Right lobe of liver (tissue), 6 donors: Measurements from ENCODE around the gene TIMP4. TPM values are rescaled to one million over a fixed set of nuclear protein-coding genes. Genes with fewer than 3 reads are reported as not detected.

Experiments
- ATAC-seq, 4 donors: fragments of 200-7000 bp; cut with Tn5 transposase; one replicate each; pipeline ENCODE4 v1.9.1; 2020; ENCODE audit warnings: mild to moderate bottlenecking in 4 of 4, moderate library complexity in 4 of 4
- DNase-seq, 3 donors: peaks; one replicate each; pipeline ENCODE4 v3.0.0-alpha.2; 2020
- H3K27ac ChIP-seq, 3 donors: fragments of 200-600 bp; one replicate each; pipeline ENCODE4 v1.8.0; 2022
- H3K27me3 ChIP-seq, 2 donors: fragments of 200-600 bp; one replicate each; pipeline ENCODE4 v1.8.0; 2022
- H3K36me3 ChIP-seq, 4 donors: fragments of 200-600 bp; sonication (generic) in 1 of 4; one replicate each; pipeline versions ENCODE4 v1.5.1 to v1.8.0; 2017 to 2022; ENCODE audit warnings: control low read depth in 1 of 4
- H3K4me1 ChIP-seq, 4 donors: fragments of 200-600 bp; sonication (generic) in 1 of 4; one replicate each; pipeline versions ENCODE4 v1.5.1 to v1.8.0; 2017 to 2022; ENCODE audit warnings: control low read depth in 1 of 4
- H3K4me3 ChIP-seq, 3 donors: fragments of 200-600 bp; one replicate each; pipeline ENCODE4 v1.8.0; 2022
- H3K9me3 ChIP-seq, 4 donors: fragments of 200-600 bp; sonication (generic) in 1 of 4; one replicate each; pipeline versions ENCODE4 v1.5.1 to v1.8.0; 2017 to 2022; ENCODE audit warnings: control low read depth in 1 of 4
- CTCF ChIP-seq, 4 donors: fragments of 200-600 bp in 3 of 4; fragments of 450-650 bp in 1 of 4; IDR thresholded peaks; one replicate each; pipeline versions ENCODE4 v1.5.1 to v1.8.0; 2016 to 2022; ENCODE audit warnings: antibody characterized with exemption in 4 of 4, mild to moderate bottlenecking in 2 of 4
- POLR2A ChIP-seq: fragments of 450-650 bp; IDR thresholded peaks from one replicate; pipeline ENCODE4 v1.6.1; 2017; ENCODE audit warnings: antibody characterized with exemption, mild to moderate bottlenecking
- WGBS: methylation state at CpG from one replicate; pipeline ENCODE4 v1.1.6; 2018; ENCODE audit warnings: low coverage, low lambda C conversion rate; ENCODE audit not compliant: insufficient coverage; ENCODE audit errors: missing lambda C conversion rate; 5-methylcytosine and 5-hydroxymethylcytosine counted together
- intact Hi-C, 2 donors: fragments of 100-400 bp; cut with DNase I; formaldehyde crosslinking; loops; one replicate each; pipeline versions ENCODE4 v1.11.2 to v1.14.1; 2022
- long read RNA-seq: library from polyadenylated mRNA; unstranded; transcript quantifications from one replicate; pipeline ENCODE4 v2.0.0, GENCODE V29; 2019
- total RNA-seq, 6 experiments: library from RNA; depleted of rRNA in 2 of 6; stranded (reverse); fragments of >200 nt in 2 of 6; fragmentation: NEBNext Ultra II Directional in 3 of 6; extraction: Animal tissue kit (Norgen Biotek cat#: 25700) in 3 of 6; gene quantifications; one replicate each; pipeline versions ENCODE4 v1.1.0 to v1.2.4, GENCODE V29; 2016 to 2023
- donor health status: DM: no; HTN: yes; CAD: no.
- donor health status: DM: no; HTN: no; CAD: no.
- donor health status: DM: no; HTN: no; CAD: no.
- donor health status: DM: no; HTN: yes; CAD: no.
- donor health status: DM: no; HTN: yes; CAD: no.

TIMP4 gene
- 1 to 10 TPM in 2 of 6 experiments, under 1 TPM in 3, not detected in 1; 0.35 to 2.2 (median 0.66) TPM for total RNA-seq
- long read RNA-seq: 0 reads

GRCh38 chr3:12158387-12159226 is at the start of gene TIMP4:
Gene TIMP4 (minus strand): TSS chr3:12158912. CDS start chr3:12158840, 72 bp downstream.
- Histone ChIP-seq H3K27me3 (no peaks in the 10 kb centered on the region), H3K4me1 (peaks cover 0 to 4% (median 0%) of the 10 kb centered on the region in 4 donors), H3K9me3 (no peaks in the 10 kb centered on the region), H3K27ac (no peak within 1 kb of the TSS), H3K36me3 (no peaks in the 10 kb centered on the region), H3K4me3 (peak within 1 kb of the TSS in 2 of 3 donors; percentile 33 to 41)
- ATAC-seq (peak; percentile 64 to 72 (median 69)), DNase-seq (peak in 2 of 3 donors; percentile 31 to 54)
- TF ChIP-seq POLR2A: no peak
- TF ChIP-seq CTCF (IDR thresholded peaks at IDR 0.05): no peak
- WGBS: 11% methylated on average over 12 of the region's 34 CpGs
- intact Hi-C loops: no loop called here

GRCh38 chr3:12205171-12205570 is 46.5 kb upstream of the TIMP4 start:
- Histone ChIP-seq H3K27ac (no peak overlapping the region), H3K4me3 (no peak overlapping the region), H3K4me1 (no peaks in the 10 kb centered on the region), H3K9me3 (no peaks in the 10 kb centered on the region), H3K36me3 (no peaks in the 10 kb centered on the region), H3K27me3 (no peaks in the 10 kb centered on the region)
- DNase-seq: no peak
- no peak for ATAC-seq
- intact Hi-C loops: no loop called here
- no peak for TF ChIP-seq CTCF (IDR thresholded peaks at IDR 0.05)
- no peak for TF ChIP-seq POLR2A
- 85% methylated on average over 4 of the region's 4 CpGs for WGBS

- no peak overlapping the region for H3K27ac ChIP-seq
- ATAC-seq: no peak
- no peak overlapping the region for H3K4me3 ChIP-seq
- no peaks in the 10 kb centered on the region for H3K4me1 ChIP-seq
- H3K36me3 ChIP-seq: no peaks in the 10 kb centered on the region
- no peaks in the 10 kb centered on the region for H3K27me3 ChIP-seq
- no peaks in the 10 kb centered on the region for H3K9me3 ChIP-seq
- DNase-seq: no peak
- intact Hi-C loops: no loop called here
- WGBS: 73% methylated on average over 2 of the region's 2 CpGs
- TF ChIP-seq CTCF (IDR thresholded peaks at IDR 0.05) (no peak), POLR2A (no peak)
Measured at GRCh38 chr3:12201813-12202212, 43.1 kb upstream of the TIMP4 start.

GRCh38 chr3:12198301-12198700 is 39.6 kb upstream of the TIMP4 start:
- DNase-seq: no peak
- TF ChIP-seq POLR2A (no peak), CTCF (IDR thresholded peaks at IDR 0.05) (no peak)
- Histone ChIP-seq H3K4me1 (peaks cover 0 to 9% (median 0%) of the 10 kb centered on the region in 4 donors), H3K4me3 (no peak overlapping the region), H3K9me3 (no peaks in the 10 kb centered on the region), H3K27ac (no peak overlapping the region), H3K27me3 (no peaks in the 10 kb centered on the region), H3K36me3 (no peaks in the 10 kb centered on the region)
- peak in 1 of 4 donors; percentile 37 for ATAC-seq
- 54% methylated on average over 5 of the region's 5 CpGs for WGBS
- intact Hi-C loops: no loop called here
